ENCODE data around the gene RAD54L.
"Not testable (repeated sequence)": the region's sequence is repeated elsewhere in the genome, so short reads cannot be mapped to it uniquely, and the experiment has no call there.

The RAD54L gene

GRCh38 chr1:46242918-46243317 lies 4.6 kb upstream of the RAD54L start:
- DNase-seq = no peak

- DNase-seq = not testable (repeated sequence)
Measured at GRCh38 chr1:46243831-46244230, 3.7 kb upstream of the RAD54L start.

GRCh38 chr1:46244656-46245371 lies 2.7 kb upstream of the RAD54L start:
- peak; percentile 24 for DNase-seq

- not testable (repeated sequence) for DNase-seq
Measured at GRCh38 chr1:46246136-46246535, 1.4 kb upstream of the RAD54L start.

- DNase-seq = peak; percentile 96
Measured at GRCh38 chr1:46246548-46247435, 771 bp upstream of the RAD54L start.

- no peak for DNase-seq
Measured at GRCh38 chr1:46248122-46248920, 758 bp downstream of the RAD54L start.

- no peak for DNase-seq
Measured at GRCh38 chr1:46254668-46255067, 7.1 kb downstream of the RAD54L start.

GRCh38 chr1:46256523-46256922 lies 9.0 kb downstream of the RAD54L start:
- no peak for DNase-seq

- no peak for DNase-seq
Measured at GRCh38 chr1:46262508-46262907, 14.9 kb downstream of the RAD54L start.

- DNase-seq = no peak
Measured at GRCh38 chr1:46263146-46263545, 15.6 kb downstream of the RAD54L start.

- no peak for DNase-seq
Measured at GRCh38 chr1:46268578-46268977, 21.0 kb downstream of the RAD54L start.

GRCh38 chr1:46274225-46275029 lies 26.9 kb downstream of the RAD54L start:
- DNase-seq = no peak

GRCh38 chr1:46275030-46275337 lies 27.4 kb downstream of the RAD54L start:
- no peak for DNase-seq

GRCh38 chr1:46277658-46278373 lies 30.3 kb downstream of the RAD54L start:
- DNase-seq = no peak

- DNase-seq = no peak
Measured at GRCh38 chr1:46278807-46279206, 31.2 kb downstream of the RAD54L start.

- no peak for DNase-seq
Measured at GRCh38 chr1:46280092-46280491, 32.5 kb downstream of the RAD54L start.

- DNase-seq = no peak
Measured at GRCh38 chr1:46281021-46281420, 33.5 kb downstream of the RAD54L start.

GRCh38 chr1:46284058-46284457 lies 36.5 kb downstream of the RAD54L start:
- DNase-seq = no peak

GRCh38 chr1:46284597-46285564 lies 37.3 kb downstream of the RAD54L start:
- no peak for DNase-seq

- DNase-seq = peak; percentile 85
Measured at GRCh38 chr1:46285730-46286477, 38.3 kb downstream of the RAD54L start.

Data from DMS 273 treated with DMSO at 0.1 percent for 48 hours (cell line).